HG02852 (cell line): ENCODE measurements around the gene TRIM40.
"Not testable (repeated sequence)": the region's sequence is repeated elsewhere in the genome, so short reads cannot be mapped to it uniquely, and the experiment has no call there.

Source experiments
- ATAC-seq: cut with Tn5 transposase; IDR thresholded peaks from one replicate; pipeline ENCODE4 v1.9.1; 2021; ENCODE audit warnings: mild to moderate bottlenecking, moderate library complexity; ENCODE audit not compliant: unreplicated experiment

TRIM40 gene

GRCh38 chr6:30113003-30113759 is 22.8 kb upstream of the TRIM40 start, which contains the start of gene TRIM31:
Gene TRIM31 (minus strand): TSS chr6:30113090. CDS start chr6:30112805, 285 bp downstream.
- ATAC-seq: no peak

GRCh38 chr6:30113841-30114240 is 22.1 kb upstream of the TRIM40 start:
- no peak for ATAC-seq

- no peak for ATAC-seq
Measured at GRCh38 chr6:30116724-30117123, 19.2 kb upstream of the TRIM40 start.

- not testable (repeated sequence) for ATAC-seq
Measured at GRCh38 chr6:30118691-30119090, 17.2 kb upstream of the TRIM40 start.

- no peak for ATAC-seq
Measured at GRCh38 chr6:30121446-30122366, 14.2 kb upstream of the TRIM40 start.

GRCh38 chr6:30122515-30122914 is 13.4 kb upstream of the TRIM40 start:
- no peak for ATAC-seq

- no peak for ATAC-seq
Measured at GRCh38 chr6:30127238-30128093, 8.5 kb upstream of the TRIM40 start.

GRCh38 chr6:30129265-30130178 is 6.4 kb upstream of the TRIM40 start:
- ATAC-seq: no peak

GRCh38 chr6:30130179-30130679 is 5.7 kb upstream of the TRIM40 start:
- no peak for ATAC-seq

- ATAC-seq: no peak
Measured at GRCh38 chr6:30130887-30131862, 4.8 kb upstream of the TRIM40 start.

- no peak for ATAC-seq
Measured at GRCh38 chr6:30131947-30132497, 3.9 kb upstream of the TRIM40 start.

GRCh38 chr6:30135147-30135546 is 793 bp upstream of the TRIM40 start:
- ATAC-seq: no peak

- no peak for ATAC-seq
Measured at GRCh38 chr6:30136570-30137286, 788 bp downstream of the TRIM40 start.

GRCh38 chr6:30140240-30140639 is 4.3 kb downstream of the TRIM40 start:
- not testable (repeated sequence) for ATAC-seq

GRCh38 chr6:30142665-30143064 is 6.7 kb downstream of the TRIM40 start:
- no peak for ATAC-seq

GRCh38 chr6:30143780-30144179 is 7.8 kb downstream of the TRIM40 start:
- no peak for ATAC-seq

- ATAC-seq: no peak
Measured at GRCh38 chr6:30144811-30145210, 8.9 kb downstream of the TRIM40 start.

- ATAC-seq: no peak
Measured at GRCh38 chr6:30145818-30146217, 9.9 kb downstream of the TRIM40 start.
